HG02571 (cell line): Measurements from ENCODE around the gene CDC14C.

ENCODE experiments used
- ATAC-seq: cut with Tn5 transposase; IDR thresholded peaks from one replicate; pipeline ENCODE4 v1.9.1; 2021; ENCODE audit warnings: mild to moderate bottlenecking, moderate library complexity; ENCODE audit not compliant: unreplicated experiment

Gene CDC14C

GRCh38 chr7:48971173-48971572 lies 46.8 kb downstream of the CDC14C start:
- ATAC-seq = no peak

GRCh38 chr7:48976253-48976652 lies 51.9 kb downstream of the CDC14C start:
- no peak for ATAC-seq

GRCh38 chr7:48976850-48977249 lies 52.5 kb downstream of the CDC14C start:
- no peak for ATAC-seq
